ENCODE data around the gene ZFC3H1. TPM values are rescaled to one million over a fixed set of nuclear protein-coding genes. Genes with fewer than 3 reads are reported as not detected.

ZFC3H1 gene
- total and polyA plus RNA-seq, 2 of the 8 experiments (the other 6 are each of a cell fraction or from before 2014, with no cell fraction given): 20.0 to 32.4 TPM

DNA sequence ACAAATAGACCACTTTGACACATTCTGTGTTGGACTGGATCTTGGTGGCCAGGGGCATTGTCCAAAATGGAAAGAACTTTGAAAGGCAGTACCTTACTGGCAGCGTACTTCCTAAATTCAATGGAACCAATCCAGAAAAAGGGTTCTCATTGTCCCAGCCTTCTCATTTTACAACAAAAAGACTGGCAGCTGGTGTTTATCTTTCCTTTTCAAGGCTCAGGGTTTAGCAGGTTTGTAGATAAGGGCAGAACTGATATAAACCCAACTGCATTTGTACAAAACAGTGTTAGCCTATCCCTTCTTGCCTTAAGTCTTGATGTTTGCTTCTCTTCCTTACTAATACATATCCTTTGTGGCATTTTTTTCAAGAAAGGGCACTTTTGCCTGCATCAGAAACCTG lies 8.2 kb upstream of the ZFC3H1 start (continued):
- no peak for TF ChIP-seq GABPA (IDR thresholded peaks at IDR 0.05; ENCODE audit: borderline replicate concordance, insufficient read depth, low read length)

DNA sequence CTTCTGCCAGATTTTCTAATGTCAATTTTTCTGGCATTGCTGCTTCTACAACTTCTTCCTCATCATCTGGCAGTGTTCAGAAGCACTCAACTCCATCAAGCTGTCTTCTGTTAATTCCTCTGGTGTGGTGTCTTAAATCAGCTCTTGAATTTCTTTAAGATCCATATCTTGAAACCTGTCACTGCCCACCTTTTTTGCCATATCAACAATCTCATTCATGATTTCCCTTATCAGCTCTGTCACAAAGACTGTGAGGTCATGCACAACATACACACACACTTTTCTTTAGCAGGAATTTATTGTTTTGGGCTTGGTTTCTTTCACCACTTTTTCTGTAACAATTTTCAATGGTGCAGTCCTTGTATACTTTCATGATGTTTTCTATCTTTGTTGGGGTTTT lies 7.7 kb upstream of the ZFC3H1 start:
- CTCF ChIA-PET (ENCODE audit: partially characterized antibody): interaction anchor here (1.4 to 1.8 kb wide), 2 partner anchors 14 to 75 kb away, joined by 3 read pairs; no protein-coding TSS in a partner anchor

More for the DNA sequence above, 7.7 kb upstream of the ZFC3H1 start:
- Histone ChIP-seq H2BK20ac (ENCODE audit: low read length) (no peak overlapping the region), H3K4me3 (ENCODE audit: extremely low read depth in 1 of 4, insufficient read depth in 2 of 4, low read depth in 3 of 4, low read length in 4 of 4) (no peak overlapping the region), H3K4me1 (replicated peaks in 1 of 4; ENCODE audit: control insufficient read depth in 3 of 4, insufficient read depth in 4 of 4, low read length in 3 of 4) (no peaks in the 10 kb centered on the region), H2BK12ac (ENCODE audit: low read depth, low read length) (no peak overlapping the region), H3K27me3 (replicated peaks in 1 of 4; ENCODE audit: control insufficient read depth in 3 of 4, extremely low read depth in 1 of 4, insufficient read depth in 3 of 4, low read length in 3 of 4) (no peaks in the 10 kb centered on the region), H3K9ac (replicated peaks in 1 of 4; ENCODE audit: extremely low read depth in 1 of 4, low read depth in 3 of 4, low read length in 3 of 4) (no peak overlapping the region), H2BK15ac (ENCODE audit: low read length) (no peak overlapping the region), H3K14ac (ENCODE audit: insufficient read length) (no peak overlapping the region), H3K4me2 (ENCODE audit: insufficient read depth in 1 of 2, low read depth in 2 of 2, low read length in 2 of 2) (no peak overlapping the region), H3K36me3 (ENCODE audit: control insufficient read depth in 2 of 4, insufficient read depth in 4 of 4, low read length in 3 of 4) (no peaks in the 10 kb centered on the region; a peak in 1 of 8 replicates), H3K79me1 (ENCODE audit: low read depth, low read length) (no peaks in the 10 kb centered on the region), H4K5ac (ENCODE audit: insufficient read length, low read depth, low read length) (no peak overlapping the region), H3K56ac (replicated peaks; ENCODE audit: insufficient read length, low read depth, low read length) (no peak overlapping the region), H2BK120ac (replicated peaks; ENCODE audit: low read depth, low read length) (no peak overlapping the region), H2AK5ac (ENCODE audit: low read depth, low read length) (no peak overlapping the region), H2BK5ac (ENCODE audit: low read depth, low read length) (no peak overlapping the region), H3K27ac (ENCODE audit: low read depth, low read length) (no peak overlapping the region), H3K9me3 (ENCODE audit: insufficient read depth in 2 of 2, low read depth in 1 of 2, low read length in 1 of 2) (no peaks in the 10 kb centered on the region), H4K8ac (ENCODE audit: extremely low read depth, insufficient read depth, low read length) (no peak overlapping the region), H2AFZ (ENCODE audit: low read length) (no peak overlapping the region), H3K18ac (ENCODE audit: extremely low read depth, low read length) (no peak overlapping the region), H3K23me2 (ENCODE audit: low read depth, low read length) (no peaks in the 10 kb centered on the region), H3K79me2 (ENCODE audit: control insufficient read depth in 1 of 2, insufficient read depth in 2 of 2, low read length in 2 of 2) (0 out of 4 replicates have a peak, but pooled peaks cover 0 to under 1% of the 10 kb centered on the region in 2 experiments), H3K23ac (ENCODE audit: insufficient read length) (no peak overlapping the region), H3K4ac (replicated peaks; ENCODE audit: insufficient read length, low read depth, low read length) (no peak overlapping the region), H4K91ac (replicated peaks; ENCODE audit: insufficient read length, low read length) (no peak overlapping the region), H4K20me1 (replicated peaks in 1 of 2; ENCODE audit: control insufficient read depth in 1 of 2, insufficient read depth in 2 of 2, low read length in 2 of 2) (no peaks in the 10 kb centered on the region)
- POLR2A ChIA-PET (ENCODE audit: partially characterized antibody): interaction anchor here (1.7 kb wide), 1 partner anchor 13 kb away, joined by 3 read pairs; no protein-coding TSS in a partner anchor
- DNase-seq (ENCODE audit: low read depth in 1 of 2, low spot score in 2 of 2): no peak
- TF ChIP-seq, protein P1, sequence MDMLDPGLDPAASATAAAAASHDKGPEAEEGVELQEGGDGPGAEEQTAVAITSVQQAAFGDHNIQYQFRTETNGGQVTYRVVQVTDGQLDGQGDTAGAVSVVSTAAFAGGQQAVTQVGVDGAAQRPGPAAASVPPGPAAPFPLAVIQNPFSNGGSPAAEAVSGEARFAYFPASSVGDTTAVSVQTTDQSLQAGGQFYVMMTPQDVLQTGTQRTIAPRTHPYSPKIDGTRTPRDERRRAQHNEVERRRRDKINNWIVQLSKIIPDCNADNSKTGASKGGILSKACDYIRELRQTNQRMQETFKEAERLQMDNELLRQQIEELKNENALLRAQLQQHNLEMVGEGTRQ (IDR thresholded peaks at IDR 0.05; ENCODE audit: low read length): no peak
- TF ChIP-seq, protein P2, sequence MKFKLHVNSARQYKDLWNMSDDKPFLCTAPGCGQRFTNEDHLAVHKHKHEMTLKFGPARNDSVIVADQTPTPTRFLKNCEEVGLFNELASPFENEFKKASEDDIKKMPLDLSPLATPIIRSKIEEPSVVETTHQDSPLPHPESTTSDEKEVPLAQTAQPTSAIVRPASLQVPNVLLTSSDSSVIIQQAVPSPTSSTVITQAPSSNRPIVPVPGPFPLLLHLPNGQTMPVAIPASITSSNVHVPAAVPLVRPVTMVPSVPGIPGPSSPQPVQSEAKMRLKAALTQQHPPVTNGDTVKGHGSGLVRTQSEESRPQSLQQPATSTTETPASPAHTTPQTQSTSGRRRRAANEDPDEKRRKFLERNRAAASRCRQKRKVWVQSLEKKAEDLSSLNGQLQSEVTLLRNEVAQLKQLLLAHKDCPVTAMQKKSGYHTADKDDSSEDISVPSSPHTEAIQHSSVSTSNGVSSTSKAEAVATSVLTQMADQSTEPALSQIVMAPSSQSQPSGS (IDR thresholded peaks at IDR 0.05; ENCODE audit: low read length): no peak
- TF ChIP-seq BCL11A (IDR thresholded peaks at IDR 0.05; ENCODE audit: low read depth in 2 of 2, low read length in 2 of 2) (no peak), NRF1 (IDR thresholded peaks at IDR 0.05; ENCODE audit: low read depth, low read length) (no peak), POLR2A (IDR thresholded peaks at IDR 0.05; ENCODE audit: control extremely low read depth in 1 of 2, low read depth in 2 of 2, low read length in 2 of 2) (no peak), RXRA (IDR thresholded peaks at IDR 0.05; ENCODE audit: insufficient read depth, low read depth, low read length) (no peak), MAFK (IDR thresholded peaks at IDR 0.05; ENCODE audit: low read depth, low read length) (no peak)
- FAIRE-seq: no peak

Data from H1 (cell line).